Forelimb muscle (tissue), 1 donor: ENCODE data around the gene CTIF. TPM values are rescaled to one million over a fixed set of nuclear protein-coding genes. Genes with fewer than 3 reads are reported as not detected.

ENCODE experiments used
- DNase-seq: peaks from one replicate; pipeline ENCODE4 v3.0.0-alpha.2; 2013; ENCODE audit warnings: low read depth
- polyA plus RNA-seq: library from polyadenylated mRNA; unstranded; fragments of 120-200 nt; gene quantifications from one replicate; pipeline ENCODE4 v1.2.1, GENCODE V29; 2013; ENCODE audit not compliant: insufficient read length

The CTIF gene
- polyA plus RNA-seq, 1 donor = 35.6 TPM

- no peak for DNase-seq
These were observed 127.8 kb downstream of the CTIF start for GRCh38 chr18:48666613-48667012.

- no peak for DNase-seq
These were observed 128.7 kb downstream of the CTIF start for GRCh38 chr18:48667276-48668254.

GRCh38 chr18:48668466-48669179 is 129.8 kb downstream of the CTIF start:
- no peak for DNase-seq

GRCh38 chr18:48669180-48669675 is 130.4 kb downstream of the CTIF start:
- no peak for DNase-seq

- DNase-seq = no peak
These were observed 131.3 kb downstream of the CTIF start for GRCh38 chr18:48669991-48670750.

GRCh38 chr18:48670751-48671560 is 132.1 kb downstream of the CTIF start:
- DNase-seq = no peak

GRCh38 chr18:48671561-48671945 is 132.7 kb downstream of the CTIF start:
- DNase-seq = no peak

- no peak for DNase-seq
These were observed 134.0 kb downstream of the CTIF start for GRCh38 chr18:48672671-48673340.

DNA sequence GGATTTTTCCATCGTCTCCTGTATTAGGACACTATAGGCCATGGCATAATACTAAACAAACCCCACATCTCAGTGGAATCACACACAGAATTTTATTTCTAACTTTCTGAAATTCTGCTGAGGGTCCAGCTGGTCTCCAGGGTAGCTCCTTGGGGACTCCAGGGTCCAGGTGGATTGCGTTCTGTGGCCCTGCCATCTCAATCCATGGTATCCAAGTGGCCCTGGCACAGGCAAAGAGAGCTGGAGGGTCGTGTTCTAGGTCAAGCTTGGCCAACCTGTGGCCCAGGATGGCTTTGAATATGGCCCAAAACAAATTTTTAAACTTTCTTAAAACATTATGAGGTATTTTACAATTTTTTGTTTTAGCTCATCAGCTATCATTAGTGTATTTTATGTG is 134.6 kb downstream of the CTIF start:
- DNase-seq = no peak

GRCh38 chr18:48673853-48674721 is 135.3 kb downstream of the CTIF start:
- DNase-seq = no peak

- DNase-seq = no peak
These were observed 136.0 kb downstream of the CTIF start for GRCh38 chr18:48674758-48675351.

DNA sequence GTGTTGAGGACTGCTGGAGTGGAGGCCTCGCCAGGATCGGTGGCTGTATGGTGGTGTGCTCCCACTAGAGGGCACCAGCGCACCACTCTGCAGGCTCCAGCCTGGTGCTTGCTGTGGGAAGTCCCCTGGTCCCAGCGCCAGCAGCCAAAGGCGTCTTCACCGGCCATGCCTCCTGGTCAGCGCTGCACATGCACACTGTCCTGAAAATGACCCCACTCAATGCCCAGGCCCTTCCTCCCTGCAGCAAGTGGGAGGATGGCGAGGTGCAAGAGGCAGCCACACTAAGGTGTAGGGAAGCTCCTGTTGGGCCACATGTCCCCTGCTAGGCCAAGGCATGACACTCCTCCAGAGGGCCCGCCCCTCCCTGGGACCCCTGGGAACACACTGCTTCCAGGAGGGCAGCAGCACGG is 136.5 kb downstream of the CTIF start:
- DNase-seq = peak; percentile 57

GRCh38 chr18:48675912-48676311 is 137.1 kb downstream of the CTIF start:
- DNase-seq = no peak

- DNase-seq = no peak
These were observed 137.5 kb downstream of the CTIF start for GRCh38 chr18:48676346-48676745.

- no peak for DNase-seq
These were observed 138.0 kb downstream of the CTIF start for GRCh38 chr18:48676756-48677368.

GRCh38 chr18:48678237-48679115 is 139.6 kb downstream of the CTIF start:
- no peak for DNase-seq

DNA sequence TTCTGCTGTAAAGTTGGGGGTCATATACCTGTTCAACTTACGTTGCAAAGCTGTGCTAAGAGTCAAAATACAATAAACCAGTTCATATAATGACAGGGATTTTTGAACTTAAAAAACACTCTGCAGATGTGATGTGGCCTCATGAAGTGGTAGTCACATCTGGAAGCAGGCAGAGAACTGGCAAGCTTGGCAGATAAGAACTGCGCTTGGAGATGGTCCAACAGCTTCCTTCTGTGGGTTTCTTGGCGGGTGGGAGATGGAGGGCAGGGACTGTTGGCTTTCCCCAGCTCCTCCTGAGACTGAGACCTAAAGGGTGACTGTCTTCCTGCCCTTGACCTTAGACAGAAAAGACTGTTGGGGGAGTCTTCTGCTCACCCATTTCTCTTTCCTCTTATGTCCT is 140.4 kb downstream of the CTIF start:
- DNase-seq = no peak
